GM12878 (cell line): ENCODE data around the gene CASK. TPM values are rescaled to one million over a fixed set of nuclear protein-coding genes. Genes with fewer than 3 reads are reported as not detected.

Experiments used
- ATAC-seq: fragments of 200-7000 bp; cut with Tn5 transposase; 3 replicates; pipeline ENCODE4 v1.9.1; 2020; ENCODE audit warnings: mild to moderate bottlenecking, moderate library complexity
- BruUV-seq: library from RNA; stranded (reverse); fragments of 400-500 nt; replicated peaks from 2 replicates; lab custom pipeline; 2021; lab: Mats Ljungman, UMichigan
- CTCF ChIA-PET: fragments of 300-600 bp; sonication (Branson Sonifier 250); formaldehyde crosslinking; extraction: SDS; loops from one replicate; lab custom pipeline; 2021; ENCODE audit warnings: inconsistent platforms; lab: Yijun Ruan, JAX
- POLR2A ChIA-PET: fragments of 350-600 bp; formaldehyde crosslinking; extraction: SDS; loops from one replicate; lab custom pipeline; 2021; ENCODE audit warnings: inconsistent platforms; lab: Charles Lee
- RAD21 ChIA-PET: fragments of 300-600 bp; sonication (Branson Sonifier 250); formaldehyde crosslinking; loops from one replicate; lab custom pipeline; 2023; ENCODE audit warnings: antibody characterized with exemption; ENCODE audit not compliant: unreplicated experiment; lab: Charles Lee
- SMC1A ChIA-PET: fragments of 300-600 bp; sonication (Branson Sonifier 250); formaldehyde crosslinking; loops from one replicate; lab custom pipeline; 2023; ENCODE audit not compliant: unreplicated experiment, uncharacterized antibody; lab: Charles Lee
- DNase-seq: peaks from one replicate; pipeline ENCODE4 v3.0.0-alpha.2; 2011; ENCODE audit warnings: low read depth, low spot score
- FAIRE-seq: peaks from 3 replicates; lab custom pipeline; 2011; peaks lifted over from hg19 to GRCh38; lab: Jason Lieb, UNC
- H2AFZ ChIP-seq: 2 replicates; pipeline ENCODE4 v1.6.0; 2011; ENCODE audit warnings: low read depth, low read length, control low read depth; ENCODE audit not compliant: control insufficient read depth
- H3K27ac ChIP-seq: 2 replicates; pipeline ENCODE4 v1.5.1; 2011; ENCODE audit warnings: control low read depth; ENCODE audit not compliant: control insufficient read depth, insufficient read depth
- H3K27me3 ChIP-seq, 2 experiments: replicated peaks in 1 of 2; 2 replicates each; pipeline versions ENCODE4 v1.6.0 to v1.6.1; 2011; ENCODE audit warnings: low read length in 1 of 2; ENCODE audit not compliant: control insufficient read depth in 2 of 2, insufficient read depth in 2 of 2
- H3K36me3 ChIP-seq, 2 experiments: 2 replicates each; pipeline ENCODE4 v1.5.1; 2011; ENCODE audit warnings: low read length in 1 of 2; ENCODE audit not compliant: control insufficient read depth in 2 of 2, insufficient read depth in 2 of 2
- H3K4me1 ChIP-seq: 2 replicates; pipeline ENCODE4 v1.6.1; 2011; ENCODE audit warnings: mild to moderate bottlenecking, low read length, moderate library complexity, mixed read lengths; ENCODE audit not compliant: control insufficient read depth, insufficient read depth
- H3K4me2 ChIP-seq: 2 replicates; pipeline ENCODE4 v1.6.0; 2011; ENCODE audit warnings: control low read depth; ENCODE audit not compliant: control insufficient read depth, insufficient read depth
- H3K4me3 ChIP-seq: fragments of 200-600 bp; sonication (generic); 2 replicates; pipeline ENCODE4 v1.5.1; 2016
- H3K79me2 ChIP-seq: 2 replicates; pipeline ENCODE4 v1.6.0; 2011; ENCODE audit warnings: low read length; ENCODE audit not compliant: control insufficient read depth, insufficient read depth
- H3K9ac ChIP-seq: 2 replicates; pipeline ENCODE4 v1.8.0; 2011; ENCODE audit warnings: low read length, control low read depth, mixed read lengths; ENCODE audit not compliant: control insufficient read depth, insufficient read depth
- H3K9me3 ChIP-seq: replicated peaks from 3 replicates; pipeline ENCODE4 v1.5.1; 2011; ENCODE audit warnings: mild to moderate bottlenecking, low read length; ENCODE audit not compliant: control insufficient read depth, insufficient read depth
- H4K20me1 ChIP-seq: 2 replicates; pipeline ENCODE4 v1.6.0; 2011; ENCODE audit not compliant: control insufficient read depth, insufficient read depth
- ATF7 ChIP-seq: fragments of 450-650 bp; IDR thresholded peaks from 2 replicates; pipeline ENCODE4 v1.6.1; 2016; ENCODE audit warnings: low read depth, mild to moderate bottlenecking
- CEBPB ChIP-seq, 2 experiments: fragments of 150-350 bp in 1 of 2; IDR thresholded peaks; 2 replicates each; pipeline ENCODE4 v1.6.1; 2012 to 2014; ENCODE audit warnings: low read depth in 2 of 2, low read length in 2 of 2, borderline replicate concordance in 1 of 2, inconsistent platforms in 1 of 2
- CUX1 ChIP-seq: IDR thresholded peaks from 2 replicates; pipeline ENCODE4 v1.6.1; 2012; ENCODE audit warnings: improper control_type of control experiment, low read depth, low read length; ENCODE audit not compliant: insufficient replicate concordance
- E4F1 ChIP-seq: fragments of 450-650 bp; IDR thresholded peaks from 2 replicates; pipeline ENCODE4 v1.6.1; 2018; ENCODE audit warnings: borderline replicate concordance, mild to moderate bottlenecking; ENCODE audit not compliant: partially characterized antibody
- MYC ChIP-seq: IDR thresholded peaks from 2 replicates; pipeline ENCODE4 v1.6.1; 2011; ENCODE audit warnings: mild to moderate bottlenecking, low read length, moderate library complexity, inconsistent platforms; ENCODE audit not compliant: insufficient read depth, insufficient replicate concordance, insufficient read length, severe bottlenecking
- NR2F1 ChIP-seq: fragments of 450-650 bp; conservative IDR thresholded peaks from 2 replicates; pipeline ENCODE4 v1.6.1; 2017; ENCODE audit warnings: mild to moderate bottlenecking
- POLR2AphosphoS5 ChIP-seq: IDR thresholded peaks from 2 replicates; pipeline ENCODE4 v1.6.1; 2011; ENCODE audit warnings: mild to moderate bottlenecking, low read length, inconsistent platforms
- RELA ChIP-seq: fragments of 450-650 bp; IDR thresholded peaks from 2 replicates; pipeline ENCODE4 v1.8.0; 2014; ENCODE audit warnings: borderline replicate concordance; ENCODE audit not compliant: partially characterized antibody
- YY1 ChIP-seq: IDR thresholded peaks from 2 replicates; pipeline ENCODE4 v1.6.1; 2011; ENCODE audit warnings: low read depth, mild to moderate bottlenecking, low read length
- WGBS: methylation state at CpG from one replicate; pipeline ENCODE4 v1.1.6; 2016; ENCODE audit warnings: low lambda C conversion rate; ENCODE audit not compliant: insufficient replicate concordance, insufficient coverage; ENCODE audit errors: missing lambda C conversion rate; 5-methylcytosine and 5-hydroxymethylcytosine counted together
- in situ Hi-C: fragments of 300-500 bp; cut with MboI; formaldehyde crosslinking; loops from 9 replicates; pipeline ENCODE4 v1.14.3; 2018; ENCODE audit warnings: mixed read lengths
- intact Hi-C: fragments of 100-400 bp; cut with micrococcal nuclease; formaldehyde crosslinking; loops from one replicate; pipeline ENCODE4 v1.14.2; 2022; ENCODE audit not compliant: unreplicated experiment
- polyA plus RNA-seq, 11 experiments: library from polyadenylated mRNA; depleted of rRNA in 4 of 11; unstranded in 6 of 11; stranded (reverse) in 5 of 11; fragments of >200 nt; fragmentation: Nextera tagmentation in 4 of 11; fragmentation: Illumina TruSeq in 1 of 11; extraction: Ambion mirVana in 4 of 11; extraction: Trizol in 1 of 11; gene quantifications; 1 replicate in 1 of 11; 2 replicates in 10 of 11; pipeline versions ENCODE4 v1.2.1 to v1.2.3, GENCODE V29; 2011 to 2016; ENCODE audit warnings: inconsistent platforms in 2 of 11, missing spikeins in 2 of 11, low read depth in 1 of 11
- total RNA-seq, 4 experiments: library from RNA; depleted of rRNA in 3 of 4; stranded (reverse); fragments of >200 nt in 3 of 4; fragmentation: Illumina TruSeq in 1 of 4; extraction: Trizol in 1 of 4; gene quantifications; 2 replicates each; pipeline versions ENCODE4 v1.2.1 to v1.2.3, GENCODE V29; 2013 to 2021

CASK gene
- total and polyA plus RNA-seq, 10 of the 15 experiments (the other 5 are each of a cell fraction or from before 2014, with no cell fraction given), result 0.60 to 45.9 (median 4.8) TPM

GRCh38 chrX:41594634-41595033, 328.7 kb downstream of the CASK start:
- no peaks in the 10 kb centered on the region; the same call in 1 of the 2 replicates for H3K4me1 ChIP-seq
- CTCF ChIA-PET, result interaction anchor here (0.9 to 1.0 kb wide), 2 partner anchors 14 to 118 kb away, joined by 3 read pairs; no protein-coding TSS in a partner anchor
- no TSS peak for BruUV-seq
- DNase-seq, result no peak
- H3K27ac ChIP-seq, result no peak overlapping the region
- ATAC-seq, result no peak
- SMC1A ChIA-PET, result interaction anchor here (1.3 kb wide), 1 partner anchor 110 kb away, joined by 4 read pairs; no protein-coding TSS in a partner anchor
- TF ChIP-seq E4F1 (no peak), YY1 (no peak), NR2F1 (no peak)
- no peak overlapping the region for H3K4me3 ChIP-seq
- intact Hi-C loops, result no loop called here
- POLR2A ChIA-PET, result no interaction called here
- no peak for FAIRE-seq
- no peak overlapping the region for H3K4me2 ChIP-seq
- H3K79me2 ChIP-seq, result no peaks in the 10 kb centered on the region
- RAD21 ChIA-PET, result no interaction called here
- H3K36me3 ChIP-seq, result no peaks in the 10 kb centered on the region
- 50% methylated on average over 7 of the region's 7 CpGs for WGBS
- no peaks in the 10 kb centered on the region for H3K9me3 ChIP-seq
- no peaks in the 10 kb centered on the region for H4K20me1 ChIP-seq
- H3K9ac ChIP-seq, result no peak overlapping the region
- H3K27me3 ChIP-seq, result 0 out of 4 replicates have a peak, but pooled peaks cover 0 to 2% of the 10 kb centered on the region in 2 experiments
- in situ Hi-C loops, result no loop called here
- H2AFZ ChIP-seq, result no peak overlapping the region

GRCh38 chrX:41591906-41592305, 331.4 kb downstream of the CASK start:
- no peaks in the 10 kb centered on the region for H3K9me3 ChIP-seq
- no peaks in the 10 kb centered on the region for H3K79me2 ChIP-seq
- no peak for DNase-seq
- no peaks in the 10 kb centered on the region for H3K27me3 ChIP-seq
- intact Hi-C loops, result no loop called here
- H3K9ac ChIP-seq, result no peak overlapping the region
- no peak overlapping the region for H3K4me2 ChIP-seq
- H3K4me3 ChIP-seq, result no peak overlapping the region
- POLR2A ChIA-PET, result no interaction called here
- no peak overlapping the region for H3K27ac ChIP-seq
- no peak for FAIRE-seq
- 38% methylated on average over 4 of the region's 4 CpGs for WGBS
- H3K36me3 ChIP-seq, result no peaks in the 10 kb centered on the region
- H3K4me1 ChIP-seq, result no peaks in the 10 kb centered on the region
- RAD21 ChIA-PET, result no interaction called here
- in situ Hi-C loops, result no loop called here
- no peak overlapping the region for H2AFZ ChIP-seq
- SMC1A ChIA-PET, result no interaction called here
- no peaks in the 10 kb centered on the region for H4K20me1 ChIP-seq
- BruUV-seq, result no TSS peak
- no peak for ATAC-seq
- CTCF ChIA-PET, result no interaction called here
- TF ChIP-seq POLR2AphosphoS5, result no peak
- TF ChIP-seq ATF7, result no peak
- TF ChIP-seq MYC, result no peak
- no peak for TF ChIP-seq CUX1
- TF ChIP-seq CEBPB (IDR thresholded peaks at IDR 0.05; ENCODE audit: borderline replicate concordance in 1 of 2, low read depth in 2 of 2, low read length in 2 of 2), result no peak
- no peak for TF ChIP-seq RELA
